Urinary bladder (tissue), 4 donors: ENCODE data around the gene CNTN4. TPM values are rescaled to one million over a fixed set of nuclear protein-coding genes. Genes with fewer than 3 reads are reported as not detected.

ENCODE experiments used
- DNase-seq: peaks from one replicate; pipeline ENCODE4 v3.0.0-alpha.2; 2015; ENCODE audit errors: extremely low spot score
- H3K27ac ChIP-seq: one replicate; pipeline ENCODE4 v1.5.1; 2013; ENCODE audit warnings: low read depth, mild to moderate bottlenecking, moderate library complexity
- H3K36me3 ChIP-seq: one replicate; pipeline ENCODE4 v1.6.1; 2013; ENCODE audit warnings: mild to moderate bottlenecking, moderate library complexity; ENCODE audit not compliant: insufficient read depth
- H3K4me1 ChIP-seq: one replicate; pipeline ENCODE4 v1.6.1; 2013; ENCODE audit warnings: mild to moderate bottlenecking, moderate library complexity; ENCODE audit not compliant: insufficient read depth
- H3K4me3 ChIP-seq: one replicate; pipeline ENCODE4 v1.5.1; 2013; ENCODE audit warnings: low read depth, low read length
- WGBS: extraction: QIAGEN DNeasy Blood & Tissue Kit; methylation state at CpG from one replicate; pipeline ENCODE4 v1.1.7; 2013; 5-methylcytosine and 5-hydroxymethylcytosine counted together
- polyA plus RNA-seq: library from polyadenylated mRNA; stranded (reverse); fragments of 200-250 nt; gene quantifications from one replicate; pipeline ENCODE4 v1.2.3, GENCODE V29; 2013
- total RNA-seq: library from RNA; depleted of rRNA; stranded (reverse); fragments of >200 nt; gene quantifications from one replicate; pipeline ENCODE4 v1.2.3, GENCODE V29; 2014
- donor health status: healthy with polysubstance abuse.
- donor health status: healthy.

Gene CNTN4
- total and polyA plus RNA-seq, 2 donors = 7.2 to 56.6 TPM

DNA sequence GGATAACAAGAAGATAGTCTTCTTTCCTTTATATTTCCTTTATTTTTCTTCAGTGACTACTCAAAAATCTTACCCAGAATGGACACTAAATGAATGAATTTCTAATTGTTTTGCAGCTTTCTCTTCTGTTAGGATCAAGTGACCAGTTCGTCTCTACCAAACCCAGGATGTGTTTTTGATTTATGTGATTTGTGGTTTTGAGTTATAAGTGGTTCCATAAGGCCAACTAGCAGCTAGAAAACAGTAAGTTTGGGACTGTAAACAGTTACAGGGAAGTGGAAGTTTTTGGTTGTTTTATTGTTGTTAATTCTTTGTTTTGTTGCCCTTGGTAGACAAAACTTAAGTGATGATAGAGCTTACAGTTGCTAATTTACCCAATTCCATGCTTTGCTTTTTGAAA, 555.0 kb downstream of the CNTN4 start:
- Histone ChIP-seq H3K36me3 (no peaks in the 10 kb centered on the region), H3K27ac (no peak overlapping the region), H3K4me3 (no peak overlapping the region), H3K4me1 (no peaks in the 10 kb centered on the region)
- WGBS = 64% methylated on average over 1 of the region's 1 CpG
- DNase-seq = no peak

DNA sequence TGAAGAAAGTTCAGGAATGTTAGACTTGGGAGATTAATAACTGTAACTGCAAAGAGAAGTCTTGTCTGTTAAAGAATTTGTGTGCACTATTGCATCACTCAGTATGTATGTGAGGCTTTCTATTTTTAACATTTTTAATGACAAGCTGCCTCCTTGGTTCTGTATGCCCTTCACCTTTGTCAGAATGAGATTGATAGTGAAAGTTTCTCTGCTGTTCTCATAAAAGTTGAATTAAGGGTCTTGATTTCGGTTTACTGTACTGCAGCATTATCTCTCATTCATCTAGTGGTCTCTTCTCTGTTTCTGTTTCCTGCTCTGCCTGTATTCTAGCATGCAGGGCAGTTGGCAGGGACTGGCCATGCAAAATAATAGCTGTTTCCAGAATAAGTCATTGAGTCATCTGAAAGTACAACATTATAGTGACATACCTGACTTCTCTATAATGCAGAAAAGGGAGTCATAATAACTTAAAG, 556.6 kb downstream of the CNTN4 start:
- no peaks in the 10 kb centered on the region for H3K36me3 ChIP-seq
- H3K4me3 ChIP-seq = no peak overlapping the region
- H3K4me1 ChIP-seq = no peaks in the 10 kb centered on the region
- no peak for DNase-seq
- WGBS = 23% methylated on average over 1 of the region's 1 CpG
- no peak overlapping the region for H3K27ac ChIP-seq

DNA sequence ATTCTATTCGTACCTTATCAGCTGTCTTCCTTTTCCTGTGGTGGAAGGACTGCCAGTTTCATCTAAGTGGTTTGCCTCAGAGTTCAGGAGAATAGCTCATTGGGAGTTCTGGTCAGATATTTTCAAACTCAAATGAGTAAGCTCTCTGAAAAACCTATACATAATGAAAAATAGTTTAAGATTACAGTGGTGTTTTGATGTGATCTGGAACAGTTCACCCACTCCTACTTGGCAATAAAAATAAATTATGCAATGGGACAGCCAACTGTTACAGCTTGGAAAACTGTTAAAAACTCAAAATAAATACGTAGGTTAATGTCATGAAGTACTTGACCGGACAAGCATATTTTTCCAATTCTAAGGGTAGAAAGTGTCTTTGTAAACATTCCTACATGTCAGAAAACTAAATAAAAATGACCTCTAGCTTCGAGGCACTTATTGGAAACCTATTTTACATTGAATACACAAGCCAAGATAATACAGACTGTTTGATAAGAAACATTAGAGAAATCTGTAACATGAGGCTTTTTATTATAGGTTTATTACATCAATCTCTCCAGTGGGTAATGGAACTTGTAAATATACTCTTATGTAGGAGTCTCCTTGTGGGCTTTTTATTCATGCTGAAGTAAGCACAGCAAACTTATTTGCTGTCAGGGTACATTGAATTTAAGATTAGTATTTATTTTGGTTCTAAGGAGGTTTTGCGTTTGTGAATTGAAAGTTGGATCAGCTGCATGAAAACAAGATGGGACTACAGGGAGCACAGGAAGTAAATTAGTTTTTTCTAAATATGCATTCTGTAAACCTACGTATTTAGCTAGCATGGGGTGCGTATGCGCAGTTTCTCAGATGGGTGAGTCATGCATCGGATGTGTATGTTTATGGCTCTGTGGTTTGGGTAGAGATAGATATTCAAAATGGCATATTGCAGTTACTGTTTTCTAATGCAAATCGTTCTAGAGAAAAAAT, 558.4 kb downstream of the CNTN4 start:
- WGBS = 44% methylated on average over 10 of the region's 10 CpGs
- no peaks in the 10 kb centered on the region for H3K4me1 ChIP-seq
- peak; percentile 76 for DNase-seq
- H3K27ac ChIP-seq = no peak overlapping the region
- H3K36me3 ChIP-seq = no peaks in the 10 kb centered on the region
- H3K4me3 ChIP-seq = no peak overlapping the region

DNA sequence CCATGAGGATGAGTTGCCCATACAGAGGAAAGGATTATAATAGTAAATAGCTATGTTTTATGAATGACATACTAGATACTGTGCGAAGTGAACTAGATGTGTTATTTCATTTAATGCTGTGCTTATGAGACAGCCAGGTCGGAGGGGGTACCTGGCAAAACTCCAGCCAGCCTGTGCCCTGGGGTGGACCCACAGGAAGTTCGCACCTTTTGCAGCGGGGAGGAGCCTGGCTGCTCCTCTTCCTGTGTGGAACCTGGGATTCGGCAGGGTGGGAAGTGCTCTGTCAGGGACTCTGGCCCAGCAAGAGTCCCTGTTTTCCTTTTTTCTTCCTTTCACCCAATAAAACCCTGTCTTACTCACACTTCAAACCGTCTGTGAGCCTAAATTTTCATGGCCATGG, 559.3 kb downstream of the CNTN4 start:
- no peak for DNase-seq
- H3K36me3 ChIP-seq = no peaks in the 10 kb centered on the region
- H3K27ac ChIP-seq = no peak overlapping the region
- no peak overlapping the region for H3K4me3 ChIP-seq
- no peaks in the 10 kb centered on the region for H3K4me1 ChIP-seq
- WGBS = 90% methylated on average over 6 of the region's 6 CpGs

DNA sequence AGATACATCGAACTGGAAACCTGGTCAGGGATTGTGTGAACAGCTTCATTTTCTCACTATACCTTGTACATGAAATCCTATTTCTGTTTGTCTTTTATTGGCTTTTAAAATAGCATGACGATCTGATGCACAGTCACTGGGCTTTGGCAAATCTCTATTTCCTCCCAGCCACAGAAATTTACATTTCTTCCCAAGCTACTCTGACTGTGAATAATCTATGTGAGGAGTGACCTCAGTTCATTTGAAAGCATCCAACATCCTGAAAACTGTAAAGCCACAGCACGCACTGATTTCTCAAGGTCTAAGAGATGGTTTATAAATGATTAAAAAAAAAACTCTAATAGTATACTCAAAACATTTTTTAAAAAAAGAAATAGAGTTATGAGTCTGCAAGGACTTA, 561.2 kb downstream of the CNTN4 start:
- H3K36me3 ChIP-seq = no peaks in the 10 kb centered on the region
- no peaks in the 10 kb centered on the region for H3K4me1 ChIP-seq
- no peak for DNase-seq
- H3K4me3 ChIP-seq = no peak overlapping the region
- H3K27ac ChIP-seq = no peak overlapping the region
- 39% methylated on average over 3 of the region's 3 CpGs for WGBS

DNA sequence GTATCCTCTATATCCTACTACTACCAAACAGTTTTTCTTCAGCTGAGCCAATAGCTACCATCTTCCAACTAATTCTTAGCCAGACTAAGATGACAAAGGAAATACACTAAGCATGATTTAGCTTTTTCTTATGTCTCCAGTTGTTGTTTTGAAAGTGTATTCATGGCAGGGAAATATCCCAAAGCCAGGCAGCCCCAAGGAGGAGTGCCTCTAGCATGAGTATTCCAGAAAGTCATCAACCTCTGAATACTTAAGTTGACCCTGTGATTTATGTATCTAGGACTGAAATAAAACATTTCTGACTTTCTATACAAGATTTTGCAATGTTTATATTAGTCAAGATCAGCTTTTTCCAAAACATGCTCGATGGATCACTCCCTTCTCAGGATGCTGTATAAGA, 562.4 kb downstream of the CNTN4 start:
- DNase-seq = no peak
- Histone ChIP-seq H3K27ac (no peak overlapping the region), H3K4me1 (no peaks in the 10 kb centered on the region), H3K36me3 (no peaks in the 10 kb centered on the region), H3K4me3 (no peak overlapping the region)
- WGBS = 59% methylated on average over 1 of the region's 1 CpG

DNA sequence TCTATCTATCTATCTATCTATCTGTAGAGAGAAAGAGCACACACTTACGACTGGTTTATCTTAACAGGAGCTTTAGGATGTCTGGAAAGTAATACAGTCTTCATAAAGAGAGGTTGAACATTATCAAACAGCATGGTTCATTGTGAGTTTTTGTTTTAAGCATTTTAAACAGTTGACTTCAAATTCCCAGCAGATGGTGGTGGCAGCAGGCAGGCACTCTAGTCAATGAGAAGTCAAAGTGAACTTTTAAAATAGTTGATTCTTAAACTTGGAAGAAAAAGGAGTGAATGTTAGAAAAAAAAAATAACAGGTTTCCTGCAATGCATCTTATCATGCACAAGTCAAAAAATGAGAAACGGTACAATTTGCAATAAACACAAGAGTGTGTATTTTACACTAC, 578.8 kb downstream of the CNTN4 start:
- no peaks in the 10 kb centered on the region for H3K4me1 ChIP-seq
- no peak overlapping the region for H3K4me3 ChIP-seq
- H3K27ac ChIP-seq = no peak overlapping the region
- WGBS = 72% methylated on average over 2 of the region's 2 CpGs
- no peaks in the 10 kb centered on the region for H3K36me3 ChIP-seq
- no peak for DNase-seq

DNA sequence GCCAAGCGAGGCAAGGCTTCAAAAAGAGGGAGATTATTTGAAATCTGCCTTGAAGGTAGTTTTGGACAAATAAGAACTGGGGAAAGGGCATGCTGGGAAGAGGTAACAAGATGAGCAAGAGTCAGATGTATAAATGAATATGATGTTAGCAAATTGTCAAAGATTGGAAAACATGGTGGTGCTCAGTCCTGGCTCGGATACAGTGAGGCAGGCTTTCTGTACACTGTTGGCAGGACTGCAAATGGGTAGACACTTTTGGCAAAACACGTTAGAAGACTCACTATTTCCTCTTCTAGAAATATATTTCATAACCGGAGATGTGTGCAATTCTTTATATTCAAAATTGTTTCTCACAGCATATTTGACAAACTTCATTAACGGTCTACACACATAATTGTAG, 581.6 kb downstream of the CNTN4 start:
- Histone ChIP-seq H3K27ac (no peak overlapping the region), H3K4me3 (no peak overlapping the region), H3K4me1 (no peaks in the 10 kb centered on the region), H3K36me3 (no peaks in the 10 kb centered on the region)
- WGBS = 91% methylated on average over 5 of the region's 5 CpGs
- no peak for DNase-seq

DNA sequence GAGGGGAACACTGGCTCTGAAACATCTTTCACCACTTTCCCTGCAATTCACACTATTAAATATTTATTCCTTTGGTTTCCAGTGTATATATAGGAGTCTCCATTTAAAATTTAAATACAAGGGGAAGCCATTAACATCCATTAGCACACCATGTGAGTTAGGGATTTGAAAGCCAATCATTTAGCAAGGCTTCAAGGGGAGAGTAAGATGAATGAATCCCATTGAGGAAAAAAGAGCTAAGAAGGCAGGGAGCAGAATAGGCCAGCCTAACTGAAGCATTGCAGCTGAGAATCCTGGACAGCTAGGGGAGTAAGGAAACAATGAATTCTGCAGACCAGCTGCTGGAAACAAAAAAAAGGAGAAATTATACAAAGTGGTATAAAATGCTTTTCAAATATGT, 585.4 kb downstream of the CNTN4 start:
- Histone ChIP-seq H3K36me3 (no peaks in the 10 kb centered on the region), H3K27ac (no peak overlapping the region), H3K4me1 (no peaks in the 10 kb centered on the region), H3K4me3 (no peak overlapping the region)
- no peak for DNase-seq

DNA sequence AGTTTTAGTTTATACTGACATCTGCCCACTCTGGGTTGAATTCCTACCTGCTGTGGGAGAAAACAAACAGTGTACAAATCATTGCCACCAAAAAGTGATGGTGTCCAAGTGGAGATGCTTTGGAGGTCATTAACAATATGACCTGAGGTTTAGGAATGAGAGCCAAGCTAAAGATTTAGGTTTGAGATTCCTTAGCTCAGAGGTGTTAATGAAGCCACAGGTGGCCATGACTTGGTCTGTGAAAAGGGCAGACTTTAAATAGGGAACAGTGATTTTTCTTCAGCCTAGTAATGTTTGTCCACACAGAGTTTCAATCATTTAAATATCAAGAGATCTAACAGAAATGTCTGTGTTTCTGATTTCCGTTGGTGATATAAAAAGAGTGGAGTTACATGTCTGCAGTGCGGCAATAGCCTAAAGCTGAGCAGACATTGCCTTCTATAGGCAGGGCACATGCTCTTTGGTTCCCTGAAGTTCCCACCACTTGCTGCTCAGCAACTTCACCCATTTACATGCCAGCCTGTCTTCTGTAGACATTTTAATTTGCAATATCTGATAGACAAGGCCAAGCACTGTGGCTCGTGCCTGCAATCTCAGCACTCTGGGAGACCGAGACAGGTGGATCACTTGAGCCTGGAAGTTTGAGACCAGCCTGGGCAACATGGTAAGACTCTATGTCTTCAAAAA, 588.3 kb downstream of the CNTN4 start:
- no peak overlapping the region for H3K4me3 ChIP-seq
- no peak for DNase-seq
- no peaks in the 10 kb centered on the region for H3K4me1 ChIP-seq
- 81% methylated on average over 4 of the region's 4 CpGs for WGBS
- no peak overlapping the region for H3K27ac ChIP-seq
- no peaks in the 10 kb centered on the region for H3K36me3 ChIP-seq

DNA sequence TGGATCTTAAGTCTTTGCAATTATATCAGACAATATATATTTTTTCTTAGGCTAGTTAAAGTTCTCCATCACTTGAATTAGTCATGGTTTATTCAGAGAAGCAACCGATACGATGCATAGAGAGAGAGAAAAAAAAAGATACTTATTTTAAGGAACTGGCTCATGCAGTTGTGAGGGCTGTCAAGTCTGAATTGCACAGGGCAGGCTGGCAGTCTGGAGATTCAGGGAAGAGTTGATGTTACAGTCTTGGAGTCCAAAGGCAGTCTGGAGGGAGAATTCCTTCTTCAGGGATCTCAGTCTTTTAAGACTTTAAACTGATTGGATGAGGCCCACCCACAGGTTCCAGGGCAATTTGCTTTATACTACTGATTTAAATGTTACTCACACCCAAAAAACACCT, 598.9 kb downstream of the CNTN4 start:
- no peak for DNase-seq
- H3K4me1 ChIP-seq = no peaks in the 10 kb centered on the region
- no peak overlapping the region for H3K4me3 ChIP-seq
- no peak overlapping the region for H3K27ac ChIP-seq
- WGBS = 88% methylated on average over 2 of the region's 2 CpGs
- H3K36me3 ChIP-seq = peaks cover 3% of the 10 kb centered on the region

DNA sequence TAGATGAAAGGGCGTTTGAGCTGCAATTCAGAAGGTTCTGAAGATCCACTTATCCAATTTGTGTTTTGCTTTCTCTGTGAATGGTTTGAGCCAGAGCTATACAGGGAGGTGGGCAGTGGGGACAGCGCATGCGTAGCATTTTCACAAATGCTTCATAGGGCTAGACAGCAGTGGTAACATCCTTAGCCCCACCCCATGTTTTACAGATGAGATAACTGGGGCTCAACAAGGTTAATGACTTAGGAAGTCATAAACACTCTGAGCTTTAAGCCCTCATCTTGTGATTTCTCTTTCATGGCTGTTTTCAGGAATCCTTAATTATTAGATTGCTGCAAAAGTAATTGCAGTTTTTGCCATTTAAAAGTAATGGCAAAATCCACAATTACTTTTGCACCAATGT, 602.8 kb downstream of the CNTN4 start:
- Histone ChIP-seq H3K4me3 (no peak overlapping the region), H3K27ac (no peak overlapping the region), H3K4me1 (no peaks in the 10 kb centered on the region), H3K36me3 (no peaks in the 10 kb centered on the region)
- WGBS = 91% methylated on average over 3 of the region's 3 CpGs
- no peak for DNase-seq

DNA sequence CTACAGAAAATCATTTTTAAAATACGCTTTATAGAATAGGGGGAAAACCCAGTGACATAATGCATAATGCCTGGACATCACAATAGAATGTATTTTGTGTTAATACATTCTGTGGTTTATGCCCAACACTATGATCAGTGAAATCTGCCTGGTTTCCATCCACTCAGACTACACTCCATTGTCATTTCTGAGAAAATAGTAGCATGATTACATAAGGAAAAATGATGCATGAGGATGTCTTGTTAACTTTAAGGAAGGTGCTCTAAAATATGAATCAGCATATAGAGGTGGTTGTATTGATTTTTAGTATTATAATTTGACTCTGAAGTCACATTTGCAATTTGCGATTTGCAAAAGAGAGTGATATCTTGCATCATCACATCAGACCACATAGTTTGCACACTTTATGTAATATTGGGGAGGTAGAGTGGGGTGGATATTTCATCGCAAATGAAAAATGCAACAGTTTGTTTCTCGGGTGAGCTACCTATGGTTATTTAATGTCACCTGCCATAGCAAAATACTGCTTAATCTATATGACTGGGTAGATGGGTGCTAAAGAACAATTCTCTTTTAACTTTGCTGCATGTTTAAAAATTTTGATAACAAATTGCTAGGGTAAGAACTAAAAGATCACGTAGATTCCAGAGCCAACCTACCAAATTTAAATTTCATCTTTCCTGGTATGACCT, 607.6 kb downstream of the CNTN4 start:
- Histone ChIP-seq H3K27ac (no peak overlapping the region), H3K36me3 (no peaks in the 10 kb centered on the region), H3K4me1 (no peaks in the 10 kb centered on the region), H3K4me3 (no peak overlapping the region)
- no peak for DNase-seq
- 96% methylated on average over 5 of the region's 5 CpGs for WGBS

DNA sequence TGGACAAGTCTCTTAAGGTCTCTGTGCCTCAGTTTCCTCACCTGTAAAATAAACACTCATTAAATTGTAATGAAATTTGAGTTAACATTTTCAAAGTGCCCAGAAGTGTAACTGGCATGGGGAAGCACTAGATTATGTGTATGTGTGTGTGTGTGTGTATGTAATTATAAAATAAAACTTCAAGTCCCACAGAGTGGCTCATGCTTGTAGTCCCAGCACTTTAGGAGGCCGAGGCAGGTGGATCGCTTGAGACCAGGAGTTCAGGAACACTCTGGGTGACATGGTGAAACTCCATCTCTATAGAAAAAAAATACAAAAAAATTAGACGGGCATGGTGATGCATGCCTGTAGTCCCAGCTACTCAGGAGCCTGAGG, 608.2 kb downstream of the CNTN4 start:
- 93% methylated on average over 3 of the region's 3 CpGs for WGBS
- Histone ChIP-seq H3K36me3 (no peaks in the 10 kb centered on the region), H3K27ac (no peak overlapping the region), H3K4me1 (no peaks in the 10 kb centered on the region), H3K4me3 (no peak overlapping the region)
- DNase-seq = no peak
